Renal cortex interstitium (tissue), 11 donors: ENCODE measurements around the gene DCLK2. TPM values are rescaled to one million over a fixed set of nuclear protein-coding genes. Genes with fewer than 3 reads are reported as not detected.

ENCODE experiments used
- DNase-seq, 11 donors: peaks; one replicate each; pipeline ENCODE4 v3.0.0-alpha.2; 2013; ENCODE audit warnings: low read depth in 9 of 11, low spot score in 4 of 11; ENCODE audit errors: extremely low read depth in 1 of 11
- polyA plus RNA-seq, 3 donors: library from polyadenylated mRNA; unstranded; fragments of 120-200 nt; gene quantifications; one replicate each; pipeline ENCODE4 v1.2.1, GENCODE V29; 2013; ENCODE audit not compliant: insufficient read length in 3 of 3

The DCLK2 gene
- polyA plus RNA-seq, 3 donors, result 10.8 to 12.2 (median 11.7) TPM

GRCh38 chr4:150065740-150066139, 12.5 kb upstream of the DCLK2 start:
- no peak for DNase-seq

- DNase-seq, result no peak
These were observed 10.4 kb upstream of the DCLK2 start for GRCh38 chr4:150067859-150068258.

GRCh38 chr4:150068300-150068960, 9.8 kb upstream of the DCLK2 start:
- no peak for DNase-seq

GRCh38 chr4:150069353-150069752, 8.9 kb upstream of the DCLK2 start:
- no peak for DNase-seq

- DNase-seq, result no peak
These were observed 7.6 kb upstream of the DCLK2 start for GRCh38 chr4:150070464-150071170.

- DNase-seq, result no peak
These were observed 5.8 kb upstream of the DCLK2 start for GRCh38 chr4:150072471-150072870.

- no peak for DNase-seq
These were observed 5.1 kb upstream of the DCLK2 start for GRCh38 chr4:150072906-150073714.

- no peak for DNase-seq
These were observed 4.2 kb upstream of the DCLK2 start for GRCh38 chr4:150074064-150074463.

GRCh38 chr4:150078579-150079080, 385 bp downstream of the DCLK2 start:
- peak in 7 of 11 donors; percentile 18 to 41 (median 26) for DNase-seq

- DNase-seq, result peak in 7 of 11 donors; percentile 18 to 41 (median 28)
These were observed 886 bp downstream of the DCLK2 start for GRCh38 chr4:150079081-150079581.

GRCh38 chr4:150080337-150080736, 2.1 kb downstream of the DCLK2 start:
- no peak for DNase-seq

- DNase-seq, result no peak
These were observed 2.6 kb downstream of the DCLK2 start for GRCh38 chr4:150080875-150081274.

- DNase-seq, result no peak
These were observed 4.0 kb downstream of the DCLK2 start for GRCh38 chr4:150082241-150082640.

GRCh38 chr4:150087006-150087405, 8.8 kb downstream of the DCLK2 start:
- peak in 2 of 11 donors; percentile 9 to 20 for DNase-seq

- DNase-seq, result no peak
These were observed 11.5 kb downstream of the DCLK2 start for GRCh38 chr4:150089732-150090131.

GRCh38 chr4:150090836-150091235, 12.6 kb downstream of the DCLK2 start:
- DNase-seq, result no peak

- DNase-seq, result no peak
These were observed 16.4 kb downstream of the DCLK2 start for GRCh38 chr4:150094676-150095075.

GRCh38 chr4:150096625-150097024, 18.4 kb downstream of the DCLK2 start:
- DNase-seq, result no peak

- DNase-seq, result no peak
These were observed 20.0 kb downstream of the DCLK2 start for GRCh38 chr4:150098214-150098613.
